ENCODE results near the gene QPRT.
"Not testable (repeated sequence)": the region's sequence is repeated elsewhere in the genome, so short reads cannot be mapped to it uniquely, and the experiment has no call there.

The QPRT gene

GRCh38 chr16:29707160-29707559, 28.2 kb downstream of the QPRT start:
- H3K9ac ChIP-seq (ENCODE audit: low read depth, low read length); H3K27me3 ChIP-seq (ENCODE audit: insufficient read depth, low read length); H3K27ac ChIP-seq (ENCODE audit: low read depth, low read length); H3K4me3 ChIP-seq (ENCODE audit: low read length); H3K9me3 ChIP-seq (ENCODE audit: insufficient read depth, low read depth, low read length): not testable (repeated sequence)
- Histone ChIP-seq H3K36me3 (ENCODE audit: insufficient read depth, low read length) (peaks cover 15% of the 10 kb centered on the region), H3K4me1 (ENCODE audit: insufficient read depth, low read length) (peaks cover 13% of the 10 kb centered on the region)
- 95% methylated on average over 1 of the region's 1 CpG for WGBS

GRCh38 chr16:29708917-29709600, 30.1 kb downstream of the QPRT start:
- no peaks in the 10 kb centered on the region for H3K9me3 ChIP-seq (ENCODE audit: insufficient read depth, low read depth, low read length)
- peaks cover 28% of the 10 kb centered on the region for H3K36me3 ChIP-seq (ENCODE audit: insufficient read depth, low read length)
- H3K4me1 ChIP-seq (ENCODE audit: insufficient read depth, low read length) = peaks cover 22% of the 10 kb centered on the region
- H3K27me3 ChIP-seq (ENCODE audit: insufficient read depth, low read length) = no peaks in the 10 kb centered on the region
- H3K27ac ChIP-seq (ENCODE audit: low read depth, low read length) = peak overlapping the region; percentile 96
- 2% methylated on average over 15 of the region's 16 CpGs for WGBS
- H3K9ac ChIP-seq (ENCODE audit: low read depth, low read length) = peak overlapping the region; percentile 97
- H3K4me3 ChIP-seq (ENCODE audit: low read length) = peak overlapping the region; percentile 76

GRCh38 chr16:29709657-29710056, 30.7 kb downstream of the QPRT start:
- not testable (repeated sequence) for H3K9me3 ChIP-seq (ENCODE audit: insufficient read depth, low read depth, low read length); H3K27me3 ChIP-seq (ENCODE audit: insufficient read depth, low read length)
- Histone ChIP-seq H3K4me1 (ENCODE audit: insufficient read depth, low read length) (peaks cover 23% of the 10 kb centered on the region), H3K9ac (ENCODE audit: low read depth, low read length) (peak overlapping the region; percentile 97), H3K4me3 (ENCODE audit: low read length) (peak overlapping the region; percentile 76), H3K36me3 (ENCODE audit: insufficient read depth, low read length) (peaks cover 34% of the 10 kb centered on the region), H3K27ac (ENCODE audit: low read depth, low read length) (peak overlapping the region; percentile 96)
- 1% methylated on average over 6 of the region's 6 CpGs for WGBS

- peaks cover 26% of the 10 kb centered on the region for H3K4me1 ChIP-seq (ENCODE audit: insufficient read depth, low read length)
- H3K27ac ChIP-seq (ENCODE audit: low read depth, low read length) = peak overlapping the region; percentile 96
- H3K9me3 ChIP-seq (ENCODE audit: insufficient read depth, low read depth, low read length) = no peaks in the 10 kb centered on the region
- H3K36me3 ChIP-seq (ENCODE audit: insufficient read depth, low read length) = peaks cover 42% of the 10 kb centered on the region
- 10% methylated on average over 16 of the region's 17 CpGs for WGBS
- no peaks in the 10 kb centered on the region for H3K27me3 ChIP-seq (ENCODE audit: insufficient read depth, low read length)
- H3K4me3 ChIP-seq (ENCODE audit: low read length) = peak overlapping the region; percentile 76
- peak overlapping the region; percentile 97 for H3K9ac ChIP-seq (ENCODE audit: low read depth, low read length)
These were observed 31.5 kb downstream of the QPRT start for GRCh38 chr16:29710227-29711219.

- peaks cover 63% of the 10 kb centered on the region for H3K36me3 ChIP-seq (ENCODE audit: insufficient read depth, low read length)
- no peak overlapping the region for H3K9ac ChIP-seq (ENCODE audit: low read depth, low read length)
These were observed 33.8 kb downstream of the QPRT start for GRCh38 chr16:29712809-29713208.

GRCh38 chr16:29714396-29714795, 35.4 kb downstream of the QPRT start:
- H3K27me3 ChIP-seq (ENCODE audit: insufficient read depth, low read length) = no peaks in the 10 kb centered on the region
- no peak overlapping the region for H3K9ac ChIP-seq (ENCODE audit: low read depth, low read length)
- H3K4me3 ChIP-seq (ENCODE audit: low read length) = no peak overlapping the region
- H3K4me1 ChIP-seq (ENCODE audit: insufficient read depth, low read length) = peaks cover 33% of the 10 kb centered on the region
- 100% methylated on average over 1 of the region's 2 CpGs for WGBS
- H3K27ac ChIP-seq (ENCODE audit: low read depth, low read length) = no peak overlapping the region
- peaks cover 69% of the 10 kb centered on the region for H3K36me3 ChIP-seq (ENCODE audit: insufficient read depth, low read length)
- no peaks in the 10 kb centered on the region for H3K9me3 ChIP-seq (ENCODE audit: insufficient read depth, low read depth, low read length)

More at GRCh38 chr16:29712809-29713208, 33.8 kb downstream of the QPRT start:
- peak overlapping the region; percentile 41; the same call in 1 of the 2 replicates for H3K27ac ChIP-seq (ENCODE audit: low read depth, low read length)
- H3K9me3 ChIP-seq (ENCODE audit: insufficient read depth, low read depth, low read length) = no peaks in the 10 kb centered on the region
- 58% methylated on average over 4 of the region's 4 CpGs for WGBS
- H3K4me1 ChIP-seq (ENCODE audit: insufficient read depth, low read length) = peaks cover 26% of the 10 kb centered on the region
- H3K27me3 ChIP-seq (ENCODE audit: insufficient read depth, low read length) = no peaks in the 10 kb centered on the region
- H3K4me3 ChIP-seq (ENCODE audit: low read length) = no peak overlapping the region

GRCh38 chr16:29714972-29715371, 36.0 kb downstream of the QPRT start:
- peaks cover 69% of the 10 kb centered on the region for H3K36me3 ChIP-seq (ENCODE audit: insufficient read depth, low read length)
- H3K27me3 ChIP-seq (ENCODE audit: insufficient read depth, low read length) = no peaks in the 10 kb centered on the region
- no peaks in the 10 kb centered on the region for H3K9me3 ChIP-seq (ENCODE audit: insufficient read depth, low read depth, low read length)
- WGBS = no CpG with 5 or more reads among the region's 1 CpG
- no peak overlapping the region; the same call in 1 of the 2 replicates for H3K27ac ChIP-seq (ENCODE audit: low read depth, low read length)
- H3K4me1 ChIP-seq (ENCODE audit: insufficient read depth, low read length) = peaks cover 33% of the 10 kb centered on the region
- no peak overlapping the region for H3K9ac ChIP-seq (ENCODE audit: low read depth, low read length)
- no peak overlapping the region for H3K4me3 ChIP-seq (ENCODE audit: low read length)

- Histone ChIP-seq H3K9ac (ENCODE audit: low read depth, low read length) (no peak overlapping the region), H3K4me3 (ENCODE audit: low read length) (no peak overlapping the region), H3K36me3 (ENCODE audit: insufficient read depth, low read length) (peaks cover 54% of the 10 kb centered on the region), H3K4me1 (ENCODE audit: insufficient read depth, low read length) (peaks cover 23% of the 10 kb centered on the region), H3K27me3 (ENCODE audit: insufficient read depth, low read length) (no peaks in the 10 kb centered on the region), H3K27ac (ENCODE audit: low read depth, low read length) (no peak overlapping the region), H3K9me3 (ENCODE audit: insufficient read depth, low read depth, low read length) (no peaks in the 10 kb centered on the region)
- WGBS = 96% methylated on average over 7 of the region's 7 CpGs
These were observed 38.1 kb downstream of the QPRT start for GRCh38 chr16:29717113-29717512.

GRCh38 chr16:29719063-29719462, 40.1 kb downstream of the QPRT start:
- Histone ChIP-seq H3K27me3 (ENCODE audit: insufficient read depth, low read length) (no peaks in the 10 kb centered on the region), H3K9me3 (ENCODE audit: insufficient read depth, low read depth, low read length) (no peaks in the 10 kb centered on the region), H3K4me3 (ENCODE audit: low read length) (no peak overlapping the region), H3K9ac (ENCODE audit: low read depth, low read length) (no peak overlapping the region), H3K36me3 (ENCODE audit: insufficient read depth, low read length) (peaks cover 51% of the 10 kb centered on the region), H3K4me1 (ENCODE audit: insufficient read depth, low read length) (peaks cover 15% of the 10 kb centered on the region), H3K27ac (ENCODE audit: low read depth, low read length) (peak overlapping the region; percentile 15; the same call in 1 of the 2 replicates)
- 48% methylated on average over 4 of the region's 4 CpGs for WGBS

GRCh38 chr16:29720703-29721102, 41.7 kb downstream of the QPRT start:
- no peak overlapping the region for H3K27ac ChIP-seq (ENCODE audit: low read depth, low read length)
- no peak overlapping the region for H3K4me3 ChIP-seq (ENCODE audit: low read length)
- H3K9ac ChIP-seq (ENCODE audit: low read depth, low read length) = no peak overlapping the region
- no peaks in the 10 kb centered on the region for H3K27me3 ChIP-seq (ENCODE audit: insufficient read depth, low read length)
- H3K36me3 ChIP-seq (ENCODE audit: insufficient read depth, low read length) = peaks cover 48% of the 10 kb centered on the region
- peaks cover 10% of the 10 kb centered on the region for H3K4me1 ChIP-seq (ENCODE audit: insufficient read depth, low read length)
- WGBS = 85% methylated on average over 5 of the region's 5 CpGs
- H3K9me3 ChIP-seq (ENCODE audit: insufficient read depth, low read depth, low read length) = no peaks in the 10 kb centered on the region
